Activated naive CD4-positive, alpha-beta T cell treated with anti-CD3 and anti-CD28 coated beads, Interleukin-2, amount 50 U/mL, for 72 hours (primary cell): ENCODE results near the gene ADORA3. TPM values are rescaled to one million over a fixed set of nuclear protein-coding genes. Genes with fewer than 3 reads are reported as not detected.

Experiments
- ATAC-seq, 2 donors: fragments of 150-1000 bp; cut with Tn5 transposase; 2 replicates each; pipeline ENCODE4 v1.10.0; 2021; ENCODE audit warnings: mild to moderate bottlenecking in 2 of 2, moderate library complexity in 2 of 2
- DNase-seq, 2 donors: peaks; one replicate each; pipeline ENCODE4 v3.0.0; 2021 to 2022; ENCODE audit warnings: low spot score in 2 of 2
- H3K27ac Mint-ChIP-seq, 2 donors: one replicate each; pipeline ENCODE4 v1.8.0; 2022; ENCODE audit warnings: mild to moderate bottlenecking in 2 of 2, mixed read lengths in 2 of 2
- H3K36me3 Mint-ChIP-seq, 2 donors: one replicate each; pipeline ENCODE4 v1.8.0; 2022; ENCODE audit warnings: mixed read lengths in 2 of 2
- H3K9me3 Mint-ChIP-seq, 2 donors: one replicate each; pipeline ENCODE4 v1.8.0; 2022; ENCODE audit warnings: mixed read lengths in 2 of 2
- total RNA-seq, 2 donors: library from RNA; stranded (reverse); gene quantifications; one replicate each; pipeline ENCODE4 v1.2.3, GENCODE V29; 2022

The ADORA3 gene
- total RNA-seq, 2 donors from 2014 or later, result 0.11 TPM; not detected in 1

- DNase-seq, result no peak
- H3K27ac Mint-ChIP-seq, result no peak overlapping the region
- no peaks in the 10 kb centered on the region for H3K9me3 Mint-ChIP-seq
- no peak for ATAC-seq
- peaks cover 0 to 7% of the 10 kb centered on the region in 2 donors for H3K36me3 Mint-ChIP-seq
These were observed 34.7 kb downstream of the ADORA3 start for GRCh38 chr1:111468717-111469100.

GRCh38 chr1:111467865-111468716 lies 35.3 kb downstream of the ADORA3 start:
- DNase-seq, result no peak
- no peak for ATAC-seq
- H3K9me3 Mint-ChIP-seq, result no peaks in the 10 kb centered on the region
- no peak overlapping the region for H3K27ac Mint-ChIP-seq
- peaks cover 4 to 13% of the 10 kb centered on the region in 2 donors for H3K36me3 Mint-ChIP-seq

- ATAC-seq (no peak), DNase-seq (no peak)
- H3K9me3 Mint-ChIP-seq, result no peaks in the 10 kb centered on the region
- H3K36me3 Mint-ChIP-seq, result peaks cover 6 to 11% of the 10 kb centered on the region in 2 donors
- no peak overlapping the region for H3K27ac Mint-ChIP-seq
These were observed 37.0 kb downstream of the ADORA3 start for GRCh38 chr1:111466480-111466879.

GRCh38 chr1:111465754-111466153 lies 37.7 kb downstream of the ADORA3 start:
- ATAC-seq, result no peak
- Mint-ChIP-seq H3K27ac (no peak overlapping the region), H3K9me3 (no peaks in the 10 kb centered on the region), H3K36me3 (peaks cover 6 to 11% of the 10 kb centered on the region in 2 donors)
- DNase-seq, result no peak

GRCh38 chr1:111463029-111463683 lies 40.3 kb downstream of the ADORA3 start:
- DNase-seq, result no peak
- Mint-ChIP-seq H3K27ac (no peak overlapping the region), H3K36me3 (peaks cover 6 to 20% of the 10 kb centered on the region in 2 donors), H3K9me3 (no peaks in the 10 kb centered on the region)
- ATAC-seq, result no peak

GRCh38 chr1:111462370-111463028 lies 40.9 kb downstream of the ADORA3 start:
- Mint-ChIP-seq H3K27ac (no peak overlapping the region), H3K36me3 (peaks cover 6 to 27% of the 10 kb centered on the region in 2 donors), H3K9me3 (no peaks in the 10 kb centered on the region)
- ATAC-seq (no peak), DNase-seq (no peak)

GRCh38 chr1:111461765-111462164 lies 41.7 kb downstream of the ADORA3 start:
- ATAC-seq (no peak), DNase-seq (no peak)
- Mint-ChIP-seq H3K27ac (no peak overlapping the region), H3K36me3 (peaks cover 6 to 34% of the 10 kb centered on the region in 2 donors), H3K9me3 (no peaks in the 10 kb centered on the region)

- Mint-ChIP-seq H3K36me3 (peaks cover 7 to 60% of the 10 kb centered on the region in 2 donors), H3K27ac (peak overlapping the region in 1 of 2 donors; percentile 70), H3K9me3 (no peaks in the 10 kb centered on the region)
- DNase-seq (no peak), ATAC-seq (no peak)
These were observed 47.8 kb downstream of the ADORA3 start for GRCh38 chr1:111455642-111456031.

GRCh38 chr1:111454859-111455641 lies 48.4 kb downstream of the ADORA3 start:
- Mint-ChIP-seq H3K27ac (peak overlapping the region; percentile 5 to 37), H3K36me3 (peaks cover 11 to 65% of the 10 kb centered on the region in 2 donors), H3K9me3 (no peaks in the 10 kb centered on the region)
- ATAC-seq (peak; percentile 85 to 95), DNase-seq (peak in 1 of 2 donors; percentile 46)

GRCh38 chr1:111453706-111454105 lies 49.7 kb downstream of the ADORA3 start:
- Mint-ChIP-seq H3K27ac (peak overlapping the region in 1 of 2 donors; percentile 37), H3K36me3 (peaks cover 24 to 70% of the 10 kb centered on the region in 2 donors)

GRCh38 chr1:111452581-111452980 lies 50.9 kb downstream of the ADORA3 start:
- Mint-ChIP-seq H3K36me3 (peaks cover 34 to 71% of the 10 kb centered on the region in 2 donors), H3K9me3 (no peaks in the 10 kb centered on the region), H3K27ac (no peak overlapping the region)
- no peak for ATAC-seq
- DNase-seq, result no peak

More at GRCh38 chr1:111453706-111454105, 49.7 kb downstream of the ADORA3 start:
- no peak for DNase-seq
- H3K9me3 Mint-ChIP-seq, result no peaks in the 10 kb centered on the region
- ATAC-seq, result no peak

- no peak for DNase-seq
- H3K36me3 Mint-ChIP-seq, result peaks cover 43 to 59% of the 10 kb centered on the region in 2 donors
- peak overlapping the region; percentile 96 to 100 for H3K27ac Mint-ChIP-seq
- no peaks in the 10 kb centered on the region for H3K9me3 Mint-ChIP-seq
- no peak for ATAC-seq
These were observed 53.2 kb downstream of the ADORA3 start for GRCh38 chr1:111450185-111450584.

GRCh38 chr1:111449703-111450017 lies 53.8 kb downstream of the ADORA3 start:
- DNase-seq (no peak), ATAC-seq (no peak)
- Mint-ChIP-seq H3K9me3 (no peaks in the 10 kb centered on the region), H3K36me3 (peaks cover 43 to 56% of the 10 kb centered on the region in 2 donors), H3K27ac (peak overlapping the region; percentile 96 to 100)
